Measurements from ENCODE around the gene PRKCA.

DNA sequence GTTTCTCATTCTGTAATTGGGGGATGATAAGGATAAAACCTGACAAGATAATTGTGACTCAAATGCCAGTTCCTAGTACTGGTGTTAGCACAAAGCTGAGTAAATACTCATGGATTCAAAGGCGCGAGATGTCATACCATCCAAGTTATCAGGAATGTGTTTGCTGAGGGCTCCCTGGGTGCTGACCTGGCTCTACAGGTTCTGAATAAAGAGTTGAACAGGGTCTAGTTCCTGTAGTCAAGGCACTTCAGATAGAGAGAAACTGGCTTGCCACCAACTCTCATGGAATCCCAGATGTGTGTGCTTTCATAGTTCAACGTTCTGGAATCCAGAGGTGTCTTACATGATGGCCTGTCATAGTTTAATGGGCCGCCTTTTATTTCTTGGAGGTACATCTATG, 141.6 kb downstream of the PRKCA start:
- TF ChIP-seq POLR2A (IDR thresholded peaks at IDR 0.05) = no peak
- TF ChIP-seq, protein P1, sequence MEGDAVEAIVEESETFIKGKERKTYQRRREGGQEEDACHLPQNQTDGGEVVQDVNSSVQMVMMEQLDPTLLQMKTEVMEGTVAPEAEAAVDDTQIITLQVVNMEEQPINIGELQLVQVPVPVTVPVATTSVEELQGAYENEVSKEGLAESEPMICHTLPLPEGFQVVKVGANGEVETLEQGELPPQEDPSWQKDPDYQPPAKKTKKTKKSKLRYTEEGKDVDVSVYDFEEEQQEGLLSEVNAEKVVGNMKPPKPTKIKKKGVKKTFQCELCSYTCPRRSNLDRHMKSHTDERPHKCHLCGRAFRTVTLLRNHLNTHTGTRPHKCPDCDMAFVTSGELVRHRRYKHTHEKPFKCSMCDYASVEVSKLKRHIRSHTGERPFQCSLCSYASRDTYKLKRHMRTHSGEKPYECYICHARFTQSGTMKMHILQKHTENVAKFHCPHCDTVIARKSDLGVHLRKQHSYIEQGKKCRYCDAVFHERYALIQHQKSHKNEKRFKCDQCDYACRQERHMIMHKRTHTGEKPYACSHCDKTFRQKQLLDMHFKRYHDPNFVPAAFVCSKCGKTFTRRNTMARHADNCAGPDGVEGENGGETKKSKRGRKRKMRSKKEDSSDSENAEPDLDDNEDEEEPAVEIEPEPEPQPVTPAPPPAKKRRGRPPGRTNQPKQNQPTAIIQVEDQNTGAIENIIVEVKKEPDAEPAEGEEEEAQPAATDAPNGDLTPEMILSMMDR (IDR thresholded peaks at IDR 0.05) = no peak
